ENCODE results near the gene ARFGAP1. TPM values are rescaled to one million over a fixed set of nuclear protein-coding genes. Genes with fewer than 3 reads are reported as not detected.
"Not testable (repeated sequence)": the region's sequence is repeated elsewhere in the genome, so short reads cannot be mapped to it uniquely, and the experiment has no call there.

ARFGAP1 gene
- total RNA-seq, 1 donor from 2014 or later, result 94.9 TPM

DNA sequence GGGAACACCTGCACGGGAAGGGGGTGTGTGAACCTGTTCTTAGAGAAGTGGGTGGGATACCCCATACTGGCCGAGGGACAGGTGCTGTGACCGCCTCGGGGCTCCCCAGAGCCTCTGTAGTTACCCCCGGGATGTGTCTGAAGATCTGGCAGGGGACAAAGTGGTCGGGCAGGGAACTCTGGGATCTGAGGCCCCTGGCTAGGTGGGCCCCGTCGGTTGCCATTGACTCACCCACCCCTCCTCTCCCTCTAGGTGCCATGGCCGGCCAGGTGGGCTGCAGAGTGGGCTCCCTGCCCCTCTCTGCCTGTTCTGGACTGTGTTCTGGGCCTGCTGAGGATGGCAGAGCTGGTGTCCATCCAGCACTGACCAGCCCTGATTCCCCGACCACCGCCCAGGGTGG is 32.6 kb upstream of the ARFGAP1 start:
- no peak for DNase-seq (ENCODE audit: low spot score)

DNA sequence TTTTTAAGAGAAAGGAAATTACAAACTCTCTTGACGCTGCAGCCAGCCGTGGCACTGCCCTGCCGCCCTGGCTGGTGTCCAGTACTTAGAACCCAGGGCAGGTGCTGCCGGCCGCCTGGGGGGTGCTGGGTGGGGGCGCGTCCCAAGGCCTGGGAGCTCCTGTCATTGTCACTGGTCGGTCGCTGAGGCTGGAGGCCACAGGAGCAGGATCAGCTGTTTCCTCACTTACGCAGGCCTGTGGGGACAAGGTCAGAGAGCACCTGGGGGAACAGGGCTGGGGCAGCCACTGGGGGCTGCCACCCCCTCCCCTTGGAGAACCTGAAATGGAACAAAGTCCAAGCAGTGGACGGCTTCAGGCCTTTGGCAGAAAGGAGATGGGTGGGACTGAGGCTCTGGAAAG is 31.3 kb upstream of the ARFGAP1 start:
- DNase-seq (ENCODE audit: low spot score), result no peak

DNA sequence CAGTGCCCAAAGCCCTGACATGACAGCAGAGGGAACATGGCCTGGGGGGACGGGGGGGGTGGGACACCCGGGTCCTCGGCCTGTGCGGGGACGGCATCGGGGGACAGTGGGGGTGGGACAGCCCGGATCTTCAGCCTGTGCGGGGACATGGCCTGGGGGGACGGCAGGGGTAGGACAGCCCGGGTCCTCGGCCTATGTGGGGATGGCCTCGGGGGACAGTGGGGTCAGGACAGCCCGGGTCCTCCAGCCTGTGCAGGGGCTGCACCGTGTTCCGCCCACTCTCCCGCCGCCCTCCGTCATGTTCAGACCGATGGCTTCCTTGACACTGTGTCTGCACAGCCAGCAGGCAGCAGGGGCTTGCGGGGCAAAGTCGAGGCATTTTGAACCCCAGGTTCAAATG is 29.9 kb upstream of the ARFGAP1 start:
- DNase-seq (ENCODE audit: low spot score), result no peak

DNA sequence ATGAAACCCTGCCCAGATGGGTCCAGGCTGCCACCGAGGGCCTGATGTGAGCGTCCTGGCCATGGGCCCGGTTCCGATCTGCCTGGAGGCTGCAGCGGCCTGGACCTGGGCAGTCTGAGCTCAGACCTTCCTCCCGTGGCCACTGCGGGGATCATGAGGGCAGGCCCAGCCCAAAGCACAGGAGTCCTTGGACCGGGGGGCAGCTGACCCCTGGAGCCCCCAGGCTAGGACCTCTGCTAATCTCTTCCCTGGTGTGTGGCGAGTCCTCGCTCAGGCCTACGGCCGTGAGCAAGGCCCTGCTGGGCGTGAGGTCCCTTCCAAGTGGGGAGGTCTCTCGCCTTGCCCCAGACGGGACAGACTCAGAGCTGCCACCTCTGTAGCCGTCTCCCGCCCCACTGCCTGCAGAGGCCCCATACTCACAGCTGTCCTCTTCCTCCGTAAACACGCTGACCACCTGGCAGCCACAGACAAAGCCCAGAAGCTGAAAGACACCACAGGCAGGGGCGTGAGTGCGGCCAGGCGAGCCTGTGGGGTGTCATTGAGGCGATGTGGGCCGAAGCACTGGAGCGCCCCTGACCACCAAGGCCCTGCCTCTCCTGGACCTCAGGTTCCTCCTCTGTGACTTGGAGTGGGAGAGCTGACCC is 28.9 kb upstream of the ARFGAP1 start:
- no peak for DNase-seq (ENCODE audit: low spot score)

DNA sequence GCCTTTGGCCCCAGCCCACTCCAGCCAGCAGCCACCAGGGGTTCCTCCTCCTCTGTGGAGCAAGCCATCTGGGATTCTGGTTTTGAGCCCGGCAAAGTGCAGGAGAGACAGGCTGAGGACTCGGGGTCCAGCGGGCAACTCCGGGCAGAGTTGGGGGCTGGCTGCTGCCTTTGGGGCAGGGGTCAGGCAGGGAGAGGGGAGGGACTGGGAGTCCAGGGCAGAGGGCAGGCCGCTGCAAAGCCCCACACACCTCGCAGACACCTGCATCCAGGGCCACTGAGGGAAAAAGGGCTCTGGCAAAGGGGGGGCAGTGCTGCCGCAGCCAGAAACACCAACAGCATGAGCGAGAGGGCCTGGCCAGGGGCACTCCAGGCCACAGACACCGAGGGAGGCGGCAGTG is 28.1 kb upstream of the ARFGAP1 start:
- DNase-seq (ENCODE audit: low spot score), result no peak

DNA sequence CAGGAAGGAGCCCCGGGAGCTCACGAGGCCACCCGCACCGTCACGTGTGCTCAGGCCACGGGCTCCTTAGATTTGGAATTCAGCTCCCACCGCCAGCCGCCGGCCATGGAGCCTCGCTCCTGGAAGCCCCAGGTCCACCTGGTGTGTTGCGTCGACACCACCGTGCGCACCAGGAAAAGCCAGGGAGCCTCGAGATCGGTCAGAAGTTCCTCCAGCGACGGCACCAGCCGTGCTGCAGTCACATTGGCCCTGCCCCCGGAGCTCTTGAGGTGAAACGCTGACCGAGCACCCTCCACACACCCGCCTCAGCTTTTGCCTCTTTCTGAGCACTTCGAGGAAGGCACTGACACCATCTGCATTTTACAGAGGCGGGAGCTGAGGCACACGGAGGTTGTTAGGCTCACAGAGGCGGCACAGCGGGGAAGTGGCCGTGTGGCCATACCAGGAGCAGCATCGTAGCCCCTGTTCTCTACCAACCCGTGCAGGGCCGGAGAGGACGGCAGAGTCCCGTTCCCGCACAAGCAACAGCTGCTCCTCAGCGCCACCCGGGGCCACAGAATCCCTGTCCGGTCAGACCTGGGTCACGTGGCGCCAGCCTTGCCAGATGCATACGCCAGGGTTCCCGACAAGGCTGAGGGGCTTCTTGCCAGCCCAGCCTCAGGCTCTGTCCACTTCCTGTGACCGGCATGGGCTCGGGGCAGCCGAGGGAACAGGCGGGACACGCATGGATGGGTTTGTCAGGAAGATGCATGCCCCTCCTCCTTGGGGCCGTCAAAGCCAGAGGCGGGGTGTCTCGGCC is 25.9 kb upstream of the ARFGAP1 start:
- no peak for DNase-seq (ENCODE audit: low spot score)

DNA sequence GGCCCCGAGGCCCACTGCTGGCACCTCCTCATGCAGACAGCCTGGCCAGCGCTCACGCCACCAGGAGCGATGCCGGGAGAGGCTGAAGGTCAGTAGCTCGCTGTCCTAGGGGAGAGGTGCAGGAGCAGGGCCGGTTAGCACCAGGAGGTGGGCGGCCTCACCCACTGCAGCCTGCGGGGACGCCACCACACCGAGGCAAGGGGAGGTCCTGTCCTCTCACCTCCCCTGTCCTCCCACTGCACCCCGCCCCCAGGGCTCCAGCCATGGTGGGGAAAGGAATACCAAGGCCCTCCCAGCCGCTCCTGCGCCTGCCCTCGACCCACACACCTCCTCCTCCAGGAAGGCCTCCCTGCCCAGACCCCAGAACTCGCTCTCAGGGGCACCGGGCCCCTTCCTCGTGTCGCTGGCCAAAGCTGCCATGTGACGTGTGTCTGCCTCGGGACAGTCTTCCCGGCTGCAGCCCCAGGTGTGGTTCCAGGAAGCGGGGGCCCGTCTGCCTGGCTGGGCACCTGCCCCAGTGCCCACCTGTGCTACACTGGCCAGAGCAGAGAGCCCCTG is 24.9 kb upstream of the ARFGAP1 start:
- DNase-seq (ENCODE audit: low spot score), result no peak

DNA sequence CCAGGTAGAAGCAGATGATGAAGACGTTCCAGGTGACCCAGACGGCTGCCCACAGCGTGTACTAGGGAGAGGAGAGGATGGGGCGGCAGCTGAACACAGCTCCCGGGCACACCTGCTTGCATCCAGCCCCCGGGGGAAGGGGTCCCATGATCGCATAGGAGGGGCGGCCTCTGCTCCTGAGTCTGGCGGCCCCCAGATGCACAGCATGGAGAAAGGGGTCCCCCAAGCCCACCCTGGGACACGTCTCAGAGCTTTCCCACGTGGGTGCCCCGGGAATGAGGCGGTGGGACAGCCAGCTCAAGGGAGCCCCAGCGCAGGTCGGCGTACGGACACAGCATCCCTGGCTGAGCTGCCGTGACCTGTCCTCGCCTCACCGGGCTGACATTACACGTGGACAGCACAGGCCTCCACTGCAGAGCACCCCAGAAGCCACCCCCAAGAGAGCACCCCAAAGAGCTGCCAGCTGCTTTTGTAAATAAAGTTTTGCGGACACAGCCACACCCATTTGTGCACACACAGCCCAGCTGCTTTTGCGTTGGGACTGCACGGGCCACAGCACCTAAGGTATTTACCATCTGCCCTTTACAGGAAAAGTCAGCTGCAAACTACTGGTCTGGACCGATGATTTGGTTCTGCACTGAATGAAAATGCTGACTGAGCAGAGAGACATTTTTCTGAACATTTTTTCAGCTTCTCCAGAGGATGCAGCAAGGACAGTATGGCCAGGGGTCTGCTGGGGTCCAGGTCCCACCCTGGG is 23.6 kb upstream of the ARFGAP1 start:
- DNase-seq (ENCODE audit: low spot score), result no peak

DNA sequence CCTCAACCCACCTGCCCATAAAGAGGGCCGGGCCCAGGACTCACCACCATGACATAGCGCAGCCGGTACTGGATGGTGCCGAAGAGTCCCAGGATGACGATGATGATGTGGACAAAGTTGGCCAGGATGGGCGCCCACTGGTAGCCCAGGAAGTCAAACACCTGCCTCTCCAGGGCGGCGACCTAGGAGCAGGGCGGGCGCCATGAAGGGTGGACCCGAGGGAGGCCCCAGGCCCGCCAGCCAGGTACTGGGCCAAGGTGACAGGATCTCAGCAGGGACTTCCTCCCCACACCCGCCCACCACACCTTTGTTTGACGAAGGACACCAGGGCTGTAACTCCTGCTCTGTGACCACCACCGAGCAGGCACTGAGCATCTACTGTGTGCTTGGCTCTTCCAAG is 22.7 kb upstream of the ARFGAP1 start:
- no peak for DNase-seq (ENCODE audit: low spot score)

DNA sequence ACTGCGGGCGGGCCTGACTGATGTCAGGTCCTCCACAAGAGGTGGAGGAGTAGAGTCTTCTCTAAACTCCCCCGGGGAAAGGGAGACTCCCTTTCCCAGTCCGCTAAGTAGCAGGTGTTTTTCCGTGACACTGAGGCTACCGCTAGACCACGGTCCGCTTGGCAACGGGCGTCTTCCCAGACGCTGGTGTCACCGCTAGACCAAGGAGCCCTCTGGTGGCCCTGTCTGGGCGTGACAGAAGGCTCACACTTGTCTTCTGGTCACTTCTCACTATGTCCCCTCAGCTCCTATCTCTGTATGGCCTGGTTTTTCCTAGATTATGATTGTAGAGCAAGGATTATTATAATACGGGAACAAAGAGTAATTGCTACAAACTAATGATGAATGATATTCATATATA is 21.3 kb upstream of the ARFGAP1 start:
- DNase-seq (ENCODE audit: low spot score), result not testable (repeated sequence)

DNA sequence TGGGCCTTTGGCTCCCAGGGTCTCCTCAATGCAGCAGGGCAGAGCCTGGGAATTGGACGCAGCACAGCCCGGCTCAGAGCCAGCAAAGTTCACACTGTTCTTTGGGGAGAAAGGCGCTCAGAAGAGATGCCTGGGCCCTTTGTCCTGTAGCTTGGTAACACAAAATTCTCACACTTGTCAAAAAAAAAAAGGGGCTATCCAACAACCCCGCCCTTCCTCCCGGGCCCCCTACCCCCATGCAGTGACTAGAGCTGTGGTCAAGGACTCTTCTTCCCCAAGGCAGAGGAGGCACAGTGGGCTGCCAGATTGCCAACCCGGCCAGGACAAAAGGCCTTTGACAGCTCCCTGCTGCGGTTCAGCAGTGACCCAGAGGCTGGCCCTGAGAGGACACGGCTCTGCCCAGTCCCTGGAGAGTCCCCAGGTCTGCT is 20.3 kb upstream of the ARFGAP1 start:
- DNase-seq (ENCODE audit: low spot score), result no peak

DNA sequence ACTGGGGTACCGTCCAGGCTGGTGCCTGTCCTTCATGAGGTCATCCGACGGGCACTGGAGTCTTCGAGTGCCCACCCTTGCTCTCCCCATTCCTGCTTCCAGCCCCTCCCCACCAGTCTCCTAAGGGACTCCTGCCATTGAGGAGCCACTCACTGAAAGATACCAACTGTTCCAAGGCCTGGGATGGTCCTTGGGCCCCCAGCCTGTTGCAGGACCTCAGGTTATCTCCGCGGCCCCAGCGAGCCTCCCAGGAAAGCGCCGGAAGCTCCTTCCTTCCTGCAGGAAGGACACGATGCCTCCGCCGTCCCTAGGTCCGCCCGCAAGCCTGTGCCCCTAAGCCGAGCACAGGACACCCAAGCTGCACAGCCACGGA is 19.6 kb upstream of the ARFGAP1 start:
- no peak for DNase-seq (ENCODE audit: low spot score)

DNA sequence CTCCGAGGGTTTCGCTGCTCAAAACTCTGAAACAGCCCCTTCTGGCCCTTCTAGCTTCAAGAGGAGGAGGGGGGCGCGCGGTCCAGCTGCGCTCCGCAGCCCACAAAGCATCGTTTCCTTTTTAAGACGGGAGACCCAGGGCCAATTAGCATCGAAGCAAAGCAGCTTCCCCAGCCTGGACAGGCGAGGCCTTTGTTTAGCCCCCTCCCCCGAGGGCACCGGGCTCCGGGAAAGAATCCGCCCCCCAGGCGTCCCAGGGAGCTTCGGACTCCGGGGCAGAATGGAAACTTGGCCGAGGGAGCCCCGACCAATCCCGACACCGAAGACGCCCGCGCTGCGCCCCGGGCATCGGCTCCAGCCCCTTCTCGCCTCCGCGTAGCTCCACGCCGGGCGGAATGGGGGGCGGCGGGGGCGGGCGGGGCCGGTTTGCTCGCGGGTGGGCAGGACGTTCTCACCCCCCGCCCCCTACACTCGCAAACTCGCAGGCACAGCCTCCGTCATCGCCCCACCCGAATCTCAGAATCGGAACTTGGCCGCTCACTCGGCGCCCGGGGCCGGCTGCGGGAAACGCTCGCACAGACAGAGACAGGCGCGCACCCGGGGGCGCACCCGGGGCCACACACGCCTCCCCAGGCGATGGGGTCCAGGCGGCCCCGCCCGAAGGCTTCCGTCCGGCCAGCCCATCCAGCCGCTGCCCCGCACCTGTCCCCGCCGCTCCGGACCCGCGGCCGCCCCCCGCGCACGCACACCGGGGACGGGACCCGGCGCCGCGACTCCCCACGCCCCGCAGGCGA is 19.0 kb upstream of the ARFGAP1 start:
- peak; percentile 63 for DNase-seq (ENCODE audit: low spot score)

DNA sequence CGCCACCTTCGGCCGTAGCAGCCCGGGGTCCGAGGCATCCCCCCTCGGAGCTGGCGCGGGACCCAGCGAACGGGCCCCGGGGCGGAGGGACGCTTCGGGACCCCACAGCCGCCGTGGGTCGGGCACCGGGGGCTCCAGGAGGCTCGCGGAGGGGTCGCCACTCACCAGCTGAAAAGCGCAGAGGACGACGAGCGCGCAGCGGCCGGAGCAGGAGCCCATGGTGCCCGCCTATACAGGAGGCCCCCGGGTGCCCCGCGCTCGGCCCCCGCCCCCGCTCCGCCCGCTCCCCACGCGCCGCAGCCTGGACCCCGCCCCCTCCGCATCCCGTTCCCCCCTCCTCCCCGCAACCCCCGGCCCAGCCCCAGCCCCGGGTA is 18.4 kb upstream of the ARFGAP1 start, which contains the start of gene NKAIN4:
Gene NKAIN4, minus strand, starts transcription at position 232 of the 374 bp plus-strand sequence. Its CDS starts 13 bp downstream, at position 219.
- no peak for DNase-seq (ENCODE audit: low spot score)

DNA sequence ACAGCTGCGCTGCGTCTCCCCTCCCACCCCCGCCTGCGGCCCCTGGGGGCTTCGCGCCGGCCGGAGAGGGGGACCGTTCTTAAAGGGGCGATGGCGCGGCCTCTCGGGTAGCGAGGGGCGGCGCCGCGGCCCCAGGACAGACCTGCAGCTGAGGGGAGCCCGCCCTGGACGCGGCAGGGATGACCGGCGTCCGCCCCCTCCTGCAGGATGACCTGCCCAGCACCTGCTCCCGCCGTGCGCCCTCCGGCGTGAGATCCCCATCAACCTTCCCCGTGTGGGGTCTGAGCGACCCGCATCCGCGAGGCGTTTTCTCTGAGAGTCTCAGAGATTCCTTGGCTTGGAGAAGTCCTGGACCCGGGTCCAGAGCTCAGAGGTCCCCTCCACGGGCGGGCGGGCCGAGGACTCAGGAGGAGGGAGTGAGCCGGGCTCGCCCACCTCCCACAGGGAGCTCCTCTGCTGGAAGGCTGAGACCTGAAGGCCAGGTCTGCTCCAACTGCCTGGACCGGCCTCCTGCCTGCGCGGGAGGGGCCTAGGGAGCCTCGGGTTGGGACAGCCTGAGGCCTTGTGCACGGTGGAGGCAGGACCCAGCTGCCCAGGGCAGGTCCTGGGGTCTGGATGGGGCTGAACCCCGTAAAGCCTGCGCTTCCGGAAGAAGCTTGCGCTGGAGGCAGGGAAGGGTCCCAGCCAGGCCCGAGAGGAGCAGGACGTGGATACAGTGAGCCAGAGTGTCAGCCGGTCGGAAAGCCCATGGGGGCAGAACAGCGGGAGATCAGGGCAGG is 17.8 kb upstream of the ARFGAP1 start:
- DNase-seq (ENCODE audit: low spot score), result no peak

DNA sequence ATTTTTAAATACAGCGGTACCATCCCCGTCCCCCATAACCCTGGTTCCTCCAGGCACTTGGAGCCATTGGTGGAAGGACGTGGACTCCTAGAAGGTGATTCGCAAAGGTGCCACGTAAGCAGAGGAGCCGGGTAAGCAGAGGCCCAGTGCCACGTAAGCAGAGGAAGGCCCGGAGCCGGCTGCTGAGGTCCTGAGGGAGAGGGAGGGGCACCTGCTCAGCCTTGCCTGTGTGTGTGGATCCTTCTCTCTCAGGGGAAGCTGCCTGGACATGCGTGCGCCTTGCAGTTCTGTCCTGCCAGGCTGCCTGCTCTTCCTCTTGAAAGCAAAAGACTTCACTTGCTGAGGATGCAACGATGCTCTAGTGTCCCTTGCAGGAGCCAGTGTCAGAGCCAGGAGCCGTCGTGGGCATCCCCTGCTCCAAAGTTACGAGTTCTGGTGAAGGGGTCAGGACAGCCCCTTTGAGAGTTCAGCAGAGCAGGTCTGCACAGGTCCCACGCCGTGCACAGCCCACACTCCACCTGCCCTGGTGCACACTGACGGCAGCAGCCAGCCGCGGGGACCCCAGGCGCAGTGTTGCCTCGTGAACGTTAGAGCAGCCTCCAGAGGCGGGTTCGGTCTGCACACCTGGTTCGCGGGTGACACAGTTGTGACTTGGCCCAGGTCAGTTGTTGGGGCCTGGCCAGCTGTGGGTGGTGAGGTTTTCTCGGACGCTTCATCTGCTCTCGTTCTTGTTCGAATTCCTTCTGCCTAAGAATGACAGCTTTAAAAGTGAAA is 16.5 kb upstream of the ARFGAP1 start:
- DNase-seq (ENCODE audit: low spot score), result peak; percentile 71

DNA sequence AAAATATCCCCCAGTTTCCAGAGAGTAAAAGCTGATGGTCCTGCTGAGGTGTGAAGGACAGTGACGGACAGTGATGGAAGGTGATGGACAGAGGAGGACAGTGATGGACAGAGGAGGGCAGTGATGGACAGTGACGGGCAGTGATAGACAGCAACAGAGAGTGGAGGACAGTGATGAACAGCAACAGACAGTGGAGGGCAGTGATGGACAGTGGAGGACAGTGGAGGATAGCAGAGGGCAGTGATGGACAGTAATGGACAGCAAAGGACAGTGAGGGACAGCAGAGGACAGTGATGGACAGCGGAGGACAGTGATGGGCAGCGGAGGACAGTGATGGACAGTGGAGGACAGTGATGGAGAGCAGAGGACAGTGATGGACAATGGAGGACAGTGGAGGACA is 15.7 kb upstream of the ARFGAP1 start:
- no peak for DNase-seq (ENCODE audit: low spot score)

DNA sequence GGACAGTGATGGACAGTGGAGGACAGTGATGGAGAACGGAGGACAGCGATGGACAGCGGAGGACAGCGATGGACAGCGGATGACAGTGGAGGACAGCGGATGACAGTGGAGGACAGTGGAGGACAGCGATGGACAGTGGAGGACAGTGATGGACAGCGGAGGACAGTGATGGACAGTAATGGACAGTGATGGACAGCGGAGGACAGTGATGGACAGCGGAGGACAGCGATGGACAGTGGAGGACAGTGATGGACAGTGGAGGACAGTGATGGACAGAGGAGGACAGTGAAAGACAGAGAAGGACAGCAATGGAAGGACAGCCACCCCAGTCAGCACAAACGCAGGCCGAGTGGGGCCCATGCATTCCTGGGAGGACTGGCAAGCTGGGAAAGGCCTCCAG is 15.0 kb upstream of the ARFGAP1 start:
- DNase-seq (ENCODE audit: low spot score), result no peak

DNA sequence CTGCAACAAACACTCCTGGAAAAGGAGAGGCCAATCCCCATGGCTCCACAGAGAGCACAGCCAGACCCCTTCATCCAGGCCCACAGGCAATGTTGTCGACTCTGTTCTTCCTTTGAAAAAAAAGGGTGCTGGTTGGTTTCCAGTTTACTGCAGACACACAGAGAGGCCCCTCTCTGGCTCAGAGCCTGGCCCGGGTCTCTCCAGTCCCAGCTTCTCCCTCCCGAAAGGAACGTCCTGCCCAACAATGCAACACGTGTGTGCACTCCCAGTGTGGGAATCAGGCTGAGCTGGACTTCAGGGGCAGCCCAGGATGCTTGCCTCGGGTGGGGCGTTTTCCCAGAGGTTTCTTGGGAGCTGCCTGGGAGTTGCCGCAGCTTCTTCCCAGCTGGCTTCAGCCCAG is 13.8 kb upstream of the ARFGAP1 start:
- DNase-seq (ENCODE audit: low spot score), result peak; percentile 95

All from umbilical cord (tissue), 2 donors.